DOHH2 (cell line): ENCODE data around the gene HNF4A.

Experiments
- H3F3A ChIP-seq: fragments of 200-600 bp; sonication (generic), shearing (Covaris generic); 2 replicates; pipeline ENCODE4 v1.6.0; 2016; ENCODE audit warnings: antibody characterized with exemption, mild to moderate bottlenecking; ENCODE audit not compliant: control insufficient read depth, insufficient read depth
- H3K27ac ChIP-seq: fragments of 200-600 bp; sonication (generic); 2 replicates; pipeline ENCODE4 v1.5.1; 2014; ENCODE audit warnings: low read depth, mild to moderate bottlenecking, low read length, moderate library complexity
- H3K27me3 ChIP-seq: fragments of 200-600 bp; sonication (generic); 2 replicates; pipeline ENCODE4 v1.6.1; 2014; ENCODE audit warnings: mild to moderate bottlenecking, low read length, mixed read lengths; ENCODE audit not compliant: control insufficient read depth
- H3K36me3 ChIP-seq: fragments of 200-600 bp; sonication (generic); 2 replicates; pipeline ENCODE4 v1.6.1; 2014; ENCODE audit warnings: mild to moderate bottlenecking, low read length, moderate library complexity, mixed read lengths; ENCODE audit not compliant: control insufficient read depth
- H3K4me1 ChIP-seq: fragments of 200-600 bp; sonication (generic); 2 replicates; pipeline ENCODE4 v1.6.1; 2014; ENCODE audit warnings: mild to moderate bottlenecking, low read length, mixed read lengths; ENCODE audit not compliant: control insufficient read depth
- H3K4me2 ChIP-seq: fragments of 200-600 bp; sonication (generic); 2 replicates; pipeline ENCODE4 v1.6.0; 2014; ENCODE audit warnings: mild to moderate bottlenecking, low read length, moderate library complexity
- H3K4me3 ChIP-seq: fragments of 200-600 bp; sonication (generic); 2 replicates; pipeline ENCODE4 v1.5.1; 2014; ENCODE audit warnings: mild to moderate bottlenecking, low read length, mixed read lengths
- H3K79me2 ChIP-seq: fragments of 200-600 bp; sonication (generic); 2 replicates; pipeline ENCODE4 v1.6.1; 2014; ENCODE audit warnings: mild to moderate bottlenecking, low read length, mixed read lengths; ENCODE audit not compliant: control insufficient read depth
- H3K9me2 ChIP-seq: fragments of 200-600 bp; sonication (generic); replicated peaks from 2 replicates; pipeline ENCODE4 v1.6.1; 2014; ENCODE audit warnings: mild to moderate bottlenecking, low read length, mixed read lengths; ENCODE audit not compliant: control insufficient read depth
- H3K9me3 ChIP-seq: fragments of 200-600 bp; sonication (generic); 2 replicates; pipeline ENCODE4 v1.6.1; 2014; ENCODE audit warnings: antibody characterized with exemption, low read length, mixed read lengths; ENCODE audit not compliant: control insufficient read depth, insufficient read depth
- H4K20me1 ChIP-seq: fragments of 200-600 bp; sonication (generic); 2 replicates; pipeline ENCODE4 v1.6.0; 2014; ENCODE audit warnings: low read depth, mild to moderate bottlenecking, antibody characterized with exemption, low read length, moderate library complexity; ENCODE audit not compliant: control insufficient read depth, insufficient read depth
- EZH2phosphoT487 ChIP-seq: fragments of 200-600 bp; sonication (generic); IDR thresholded peaks from 2 replicates; pipeline ENCODE4 v1.6.1; 2017; ENCODE audit warnings: borderline replicate concordance, mild to moderate bottlenecking, antibody characterized with exemption, low read length, moderate library complexity, mixed read lengths
- TF ChIP-seq, protein P1 (sequence below): fragments of 200-600 bp; sonication (generic); IDR thresholded peaks from one replicate; pipeline ENCODE4 v1.5.1; 2014; ENCODE audit warnings: antibody characterized with exemption, mild to moderate bottlenecking, low read depth, low read length; ENCODE audit not compliant: poor library complexity, severe bottlenecking

HNF4A gene

DNA sequence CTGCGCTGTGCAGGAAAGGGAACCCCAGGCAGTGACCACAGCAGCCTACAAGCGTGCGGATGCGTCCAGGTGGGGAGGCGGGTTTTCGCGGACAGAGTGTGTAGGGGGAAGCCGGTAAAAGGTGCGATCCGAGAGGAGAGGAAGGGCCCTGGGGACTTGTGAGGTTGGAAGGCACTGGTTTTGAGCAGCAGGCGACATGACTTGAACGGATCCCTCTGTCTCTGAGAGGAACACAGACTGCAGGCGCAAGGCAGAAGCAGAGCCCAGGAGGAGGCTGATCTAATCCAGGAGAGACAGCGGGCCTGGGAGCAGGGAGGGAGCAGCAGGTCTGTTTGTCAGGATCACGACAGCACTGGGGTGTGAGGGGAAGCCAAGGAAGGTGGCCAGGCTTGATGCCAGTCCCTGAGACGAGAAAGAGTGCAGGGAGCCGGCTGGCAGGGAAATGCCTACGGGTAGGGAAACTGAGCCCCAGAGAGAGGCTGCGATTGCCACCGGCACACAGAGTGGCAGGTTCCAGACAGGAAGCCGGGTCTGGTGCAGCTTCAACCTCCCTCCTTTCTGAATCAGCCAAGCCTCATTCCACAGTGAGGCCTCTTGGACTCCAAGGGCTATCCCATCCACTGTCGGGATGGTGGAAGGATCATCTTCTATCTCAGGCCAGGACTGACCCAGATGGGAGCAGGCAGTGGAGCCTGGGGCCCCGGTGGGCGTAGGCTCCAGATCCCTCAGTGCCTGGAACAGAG lies 57.1 kb downstream of the HNF4A start:
- Histone ChIP-seq H3F3A (no peaks in the 10 kb centered on the region), H3K27me3 (peaks cover 2% of the 10 kb centered on the region; the same call in 1 of the 2 replicates), H3K9me3 (no peaks in the 10 kb centered on the region), H3K4me1 (no peaks in the 10 kb centered on the region), H4K20me1 (no peaks in the 10 kb centered on the region), H3K4me3 (no peak overlapping the region), H3K9me2 (no peaks in the 10 kb centered on the region), H3K79me2 (no peaks in the 10 kb centered on the region), H3K4me2 (no peak overlapping the region), H3K27ac (no peak overlapping the region), H3K36me3 (no peaks in the 10 kb centered on the region)
- no peak for TF ChIP-seq EZH2phosphoT487

DNA sequence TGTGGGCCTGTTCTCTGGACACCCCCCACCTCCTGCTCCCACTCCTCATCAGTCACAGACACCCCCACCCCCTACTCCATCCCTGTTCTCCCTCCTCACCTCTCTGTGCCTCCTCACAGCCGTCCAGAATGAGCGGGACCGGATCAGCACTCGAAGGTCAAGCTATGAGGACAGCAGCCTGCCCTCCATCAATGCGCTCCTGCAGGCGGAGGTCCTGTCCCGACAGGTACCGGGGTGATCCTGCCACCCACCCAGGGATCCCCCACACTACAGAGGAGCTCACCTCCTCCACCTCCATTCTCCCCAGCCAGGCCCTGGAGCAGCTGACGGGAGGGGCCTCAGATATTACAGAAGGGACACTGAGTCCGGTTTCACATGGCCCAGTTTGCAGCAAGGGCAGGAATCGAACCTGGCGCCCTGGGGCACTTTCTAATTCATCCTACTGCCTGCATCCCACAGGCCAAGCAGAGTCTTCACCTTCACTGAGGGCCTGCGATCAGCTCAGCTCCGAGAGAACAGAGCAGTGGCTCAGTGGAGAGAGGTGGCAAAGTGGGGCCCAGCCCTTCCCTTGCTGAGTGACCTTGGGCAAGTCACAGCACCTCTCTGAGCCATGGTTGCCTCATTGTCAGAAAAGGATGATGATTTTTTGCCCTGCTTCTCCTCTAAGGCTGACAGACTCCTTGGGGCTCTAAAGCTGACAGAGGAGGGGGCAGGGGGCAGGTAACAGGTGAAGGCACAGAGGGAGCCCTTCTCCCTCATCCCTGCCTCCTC lies 58.3 kb downstream of the HNF4A start:
- TF ChIP-seq EZH2phosphoT487 = no peak
- TF ChIP-seq, protein P1, sequence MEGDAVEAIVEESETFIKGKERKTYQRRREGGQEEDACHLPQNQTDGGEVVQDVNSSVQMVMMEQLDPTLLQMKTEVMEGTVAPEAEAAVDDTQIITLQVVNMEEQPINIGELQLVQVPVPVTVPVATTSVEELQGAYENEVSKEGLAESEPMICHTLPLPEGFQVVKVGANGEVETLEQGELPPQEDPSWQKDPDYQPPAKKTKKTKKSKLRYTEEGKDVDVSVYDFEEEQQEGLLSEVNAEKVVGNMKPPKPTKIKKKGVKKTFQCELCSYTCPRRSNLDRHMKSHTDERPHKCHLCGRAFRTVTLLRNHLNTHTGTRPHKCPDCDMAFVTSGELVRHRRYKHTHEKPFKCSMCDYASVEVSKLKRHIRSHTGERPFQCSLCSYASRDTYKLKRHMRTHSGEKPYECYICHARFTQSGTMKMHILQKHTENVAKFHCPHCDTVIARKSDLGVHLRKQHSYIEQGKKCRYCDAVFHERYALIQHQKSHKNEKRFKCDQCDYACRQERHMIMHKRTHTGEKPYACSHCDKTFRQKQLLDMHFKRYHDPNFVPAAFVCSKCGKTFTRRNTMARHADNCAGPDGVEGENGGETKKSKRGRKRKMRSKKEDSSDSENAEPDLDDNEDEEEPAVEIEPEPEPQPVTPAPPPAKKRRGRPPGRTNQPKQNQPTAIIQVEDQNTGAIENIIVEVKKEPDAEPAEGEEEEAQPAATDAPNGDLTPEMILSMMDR = no peak
- H3K9me3 ChIP-seq = no peaks in the 10 kb centered on the region
- H3K9me2 ChIP-seq = no peaks in the 10 kb centered on the region
- H3K4me1 ChIP-seq = no peaks in the 10 kb centered on the region
- H4K20me1 ChIP-seq = no peaks in the 10 kb centered on the region
- H3K4me3 ChIP-seq = no peak overlapping the region
- no peaks in the 10 kb centered on the region for H3K36me3 ChIP-seq
- no peak overlapping the region for H3K27ac ChIP-seq
- H3K27me3 ChIP-seq = peaks cover 2% of the 10 kb centered on the region; the same call in 1 of the 2 replicates
- H3F3A ChIP-seq = no peaks in the 10 kb centered on the region
- no peaks in the 10 kb centered on the region for H3K79me2 ChIP-seq
- no peak overlapping the region for H3K4me2 ChIP-seq

DNA sequence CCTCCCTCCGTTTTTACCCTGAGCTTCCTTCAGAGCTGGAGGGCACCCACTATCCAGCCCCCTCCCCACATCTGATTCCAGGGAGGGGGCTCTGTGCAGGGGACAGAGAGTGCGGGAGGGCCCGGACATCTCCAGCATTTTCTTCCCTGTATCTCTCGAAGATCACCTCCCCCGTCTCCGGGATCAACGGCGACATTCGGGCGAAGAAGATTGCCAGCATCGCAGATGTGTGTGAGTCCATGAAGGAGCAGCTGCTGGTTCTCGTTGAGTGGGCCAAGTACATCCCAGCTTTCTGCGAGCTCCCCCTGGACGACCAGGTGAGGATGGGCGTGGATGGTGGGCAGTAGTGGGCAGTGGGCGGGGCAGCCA lies 58.8 kb downstream of the HNF4A start:
- Histone ChIP-seq H4K20me1 (no peaks in the 10 kb centered on the region), H3K4me3 (no peak overlapping the region), H3K9me3 (no peaks in the 10 kb centered on the region), H3K79me2 (no peaks in the 10 kb centered on the region), H3K27me3 (peaks cover 2% of the 10 kb centered on the region; the same call in 1 of the 2 replicates), H3K4me2 (no peak overlapping the region), H3K4me1 (no peaks in the 10 kb centered on the region), H3K27ac (no peak overlapping the region), H3K9me2 (no peaks in the 10 kb centered on the region), H3F3A (no peaks in the 10 kb centered on the region), H3K36me3 (no peaks in the 10 kb centered on the region)
- TF ChIP-seq EZH2phosphoT487 = no peak
- TF ChIP-seq, protein P1 = no peak

DNA sequence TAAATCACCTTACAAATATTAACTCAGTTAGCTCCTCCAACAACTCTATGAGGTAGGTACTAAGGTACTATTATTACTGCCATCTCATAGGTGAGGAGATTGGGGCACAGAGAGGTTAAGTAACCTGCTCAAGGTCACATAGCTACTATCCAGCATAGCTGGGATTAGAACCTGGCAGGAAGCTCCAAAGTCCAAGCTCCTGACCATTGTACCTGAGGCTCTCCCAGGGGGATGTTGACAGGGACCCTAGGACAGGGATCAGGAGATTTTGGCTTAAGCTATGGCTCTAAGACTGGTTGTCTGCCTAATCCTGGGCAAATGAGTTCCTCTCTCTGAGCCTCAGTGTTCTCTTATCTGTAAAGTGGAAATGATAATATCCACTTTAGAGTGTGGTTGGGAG lies 59.3 kb downstream of the HNF4A start:
- no peaks in the 10 kb centered on the region for H3K4me1 ChIP-seq
- H3K79me2 ChIP-seq = no peaks in the 10 kb centered on the region
- H3K9me3 ChIP-seq = no peaks in the 10 kb centered on the region
- H3K9me2 ChIP-seq = no peaks in the 10 kb centered on the region
- H4K20me1 ChIP-seq = no peaks in the 10 kb centered on the region
- TF ChIP-seq, protein P1 = no peak
- no peak for TF ChIP-seq EZH2phosphoT487
- H3K36me3 ChIP-seq = no peaks in the 10 kb centered on the region
- no peak overlapping the region for H3K4me2 ChIP-seq
- no peaks in the 10 kb centered on the region for H3F3A ChIP-seq
- H3K4me3 ChIP-seq = no peak overlapping the region
- H3K27me3 ChIP-seq = peaks cover 2% of the 10 kb centered on the region; the same call in 1 of the 2 replicates
- H3K27ac ChIP-seq = no peak overlapping the region
